Caco-2 (cell line): ENCODE measurements around the gene PMM2. TPM values are rescaled to one million over a fixed set of nuclear protein-coding genes. Genes with fewer than 3 reads are reported as not detected.

Experiments used
- BruUV-seq: library from RNA; stranded (reverse); fragments of 400-500 nt; replicated peaks from 2 replicates; lab custom pipeline; 2021; lab: Mats Ljungman, UMichigan
- CTCF ChIA-PET: fragments of 300-600 bp; sonication (Branson Sonifier 250); formaldehyde crosslinking; loops from one replicate; lab custom pipeline; 2022; ENCODE audit warnings: antibody characterized with exemption; lab: Charles Lee
- POLR2A ChIA-PET: fragments of 300-600 bp; sonication (Branson Sonifier 250); formaldehyde crosslinking; loops from one replicate; lab custom pipeline; 2022; ENCODE audit warnings: antibody characterized with exemption; lab: Charles Lee
- DNase-seq, 2 experiments: peaks; one replicate each; pipeline versions ENCODE4 v3.0.0 to v3.0.0-alpha.2; 2020 to 2022
- H3K27me3 ChIP-seq: replicated peaks from 2 replicates; pipeline ENCODE4 v1.6.0; 2011; ENCODE audit warnings: low read length; ENCODE audit not compliant: control insufficient read depth, insufficient read depth
- H3K36me3 ChIP-seq: 2 replicates; pipeline ENCODE4 v1.5.1; 2011; ENCODE audit warnings: low read length; ENCODE audit not compliant: control insufficient read depth, insufficient read depth
- H3K4me1 ChIP-seq: fragments of 250-450 bp; sonication (Bioruptor Pico); 2 replicates; pipeline ENCODE4 v1.5.1; 2020; ENCODE audit warnings: mild to moderate bottlenecking
- H3K4me3 ChIP-seq: 2 replicates; pipeline ENCODE4 v1.5.1; 2011; ENCODE audit warnings: low read depth, mild to moderate bottlenecking, control low read depth, low read length
- H3K9me3 ChIP-seq: fragments of 250-450 bp; sonication (Bioruptor Pico); 2 replicates; pipeline ENCODE4 v1.5.1; 2020; ENCODE audit warnings: mild to moderate bottlenecking, moderate library complexity
- H3K27ac Mint-ChIP-seq: one replicate; pipeline ENCODE4 v1.8.0; 2022; ENCODE audit warnings: mixed read lengths; ENCODE audit not compliant: unreplicated experiment
- H3K27me3 Mint-ChIP-seq: one replicate; pipeline ENCODE4 v1.8.0; 2022; ENCODE audit warnings: mixed read lengths; ENCODE audit not compliant: insufficient read depth, unreplicated experiment
- H3K36me3 Mint-ChIP-seq: one replicate; pipeline ENCODE4 v1.8.0; 2022; ENCODE audit warnings: mild to moderate bottlenecking, mixed read lengths; ENCODE audit not compliant: insufficient read depth, unreplicated experiment
- H3K4me1 Mint-ChIP-seq: one replicate; pipeline ENCODE4 v1.8.0; 2022; ENCODE audit warnings: low read depth, mixed read lengths; ENCODE audit not compliant: unreplicated experiment
- H3K4me3 Mint-ChIP-seq: one replicate; pipeline ENCODE4 v1.8.0; 2022; ENCODE audit warnings: mild to moderate bottlenecking, moderate library complexity, mixed read lengths; ENCODE audit not compliant: unreplicated experiment
- H3K9me3 Mint-ChIP-seq: one replicate; pipeline ENCODE4 v1.8.0; 2022; ENCODE audit warnings: mixed read lengths; ENCODE audit not compliant: unreplicated experiment
- intact Hi-C: fragments of 100-400 bp; cut with micrococcal nuclease; formaldehyde crosslinking; loops from one replicate; pipeline ENCODE4 v1.10.0; 2022; ENCODE audit not compliant: unreplicated experiment
- total RNA-seq: library from RNA; stranded (reverse); gene quantifications from 2 replicates; pipeline ENCODE4 v1.2.3, GENCODE V29; 2022
- TF ChIP-seq, protein P1 (sequence below), 2 experiments: fragments of 200-600 bp in 1 of 2; IDR thresholded peaks; 1 replicate in 1 of 2; 2 replicates in 1 of 2; pipeline versions ENCODE4 v1.5.1 to v1.8.0; 2011 to 2022; ENCODE audit warnings: antibody characterized with exemption in 1 of 2, control low read depth in 1 of 2, inconsistent platforms in 1 of 2, low read depth in 1 of 2, low read length in 1 of 2, mild to moderate bottlenecking in 1 of 2, moderate library complexity in 1 of 2; ENCODE audit not compliant: insufficient read depth in 1 of 2, severe bottlenecking in 1 of 2, unreplicated experiment in 1 of 2

The PMM2 gene
- total RNA-seq, 1 experiment from 2014 or later = 69.0 TPM

GRCh38 chr16:8768692-8769091, 28.9 kb upstream of the PMM2 start:
- POLR2A ChIA-PET = no interaction called here
- no peak for DNase-seq
- Histone ChIP-seq H3K4me1 (no peaks in the 10 kb centered on the region), H3K36me3 (no peaks in the 10 kb centered on the region), H3K4me3 (no peak overlapping the region), H3K9me3 (no peaks in the 10 kb centered on the region), H3K27me3 (no peaks in the 10 kb centered on the region)
- TF ChIP-seq, protein P1, sequence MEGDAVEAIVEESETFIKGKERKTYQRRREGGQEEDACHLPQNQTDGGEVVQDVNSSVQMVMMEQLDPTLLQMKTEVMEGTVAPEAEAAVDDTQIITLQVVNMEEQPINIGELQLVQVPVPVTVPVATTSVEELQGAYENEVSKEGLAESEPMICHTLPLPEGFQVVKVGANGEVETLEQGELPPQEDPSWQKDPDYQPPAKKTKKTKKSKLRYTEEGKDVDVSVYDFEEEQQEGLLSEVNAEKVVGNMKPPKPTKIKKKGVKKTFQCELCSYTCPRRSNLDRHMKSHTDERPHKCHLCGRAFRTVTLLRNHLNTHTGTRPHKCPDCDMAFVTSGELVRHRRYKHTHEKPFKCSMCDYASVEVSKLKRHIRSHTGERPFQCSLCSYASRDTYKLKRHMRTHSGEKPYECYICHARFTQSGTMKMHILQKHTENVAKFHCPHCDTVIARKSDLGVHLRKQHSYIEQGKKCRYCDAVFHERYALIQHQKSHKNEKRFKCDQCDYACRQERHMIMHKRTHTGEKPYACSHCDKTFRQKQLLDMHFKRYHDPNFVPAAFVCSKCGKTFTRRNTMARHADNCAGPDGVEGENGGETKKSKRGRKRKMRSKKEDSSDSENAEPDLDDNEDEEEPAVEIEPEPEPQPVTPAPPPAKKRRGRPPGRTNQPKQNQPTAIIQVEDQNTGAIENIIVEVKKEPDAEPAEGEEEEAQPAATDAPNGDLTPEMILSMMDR (IDR thresholded peaks at IDR 0.05; ENCODE audit: insufficient read depth in 1 of 2, low read depth in 1 of 2, low read length in 1 of 2, severe bottlenecking in 1 of 2, unreplicated experiment in 1 of 2) = no peak
- BruUV-seq = no TSS peak
- CTCF ChIA-PET = no interaction called here
- Mint-ChIP-seq H3K4me3 (no peak overlapping the region), H3K9me3 (no peaks in the 10 kb centered on the region), H3K4me1 (no peaks in the 10 kb centered on the region), H3K27ac (no peak overlapping the region), H3K36me3 (no peaks in the 10 kb centered on the region), H3K27me3 (no peaks in the 10 kb centered on the region)
- intact Hi-C loops = no loop called here

GRCh38 chr16:8773537-8773936, 24.1 kb upstream of the PMM2 start:
- no peak overlapping the region for H3K27ac Mint-ChIP-seq
- no peaks in the 10 kb centered on the region for H3K4me1 Mint-ChIP-seq
- H3K27me3 Mint-ChIP-seq = no peaks in the 10 kb centered on the region
- no peak for DNase-seq
- H3K4me3 Mint-ChIP-seq = no peak overlapping the region
- no peaks in the 10 kb centered on the region for H3K36me3 ChIP-seq
- no peak overlapping the region for H3K4me3 ChIP-seq
- intact Hi-C loops = no loop called here
- TF ChIP-seq, protein P1 (IDR thresholded peaks at IDR 0.05; ENCODE audit: insufficient read depth in 1 of 2, low read depth in 1 of 2, low read length in 1 of 2, severe bottlenecking in 1 of 2, unreplicated experiment in 1 of 2) = no peak
- ChIA-PET CTCF (no interaction called here), POLR2A (no interaction called here)
- no peaks in the 10 kb centered on the region for H3K9me3 ChIP-seq
- H3K27me3 ChIP-seq = no peaks in the 10 kb centered on the region
- no peaks in the 10 kb centered on the region for H3K4me1 ChIP-seq
- peaks cover 11% of the 10 kb centered on the region for H3K36me3 Mint-ChIP-seq
- no TSS peak for BruUV-seq
- no peaks in the 10 kb centered on the region for H3K9me3 Mint-ChIP-seq

DNA sequence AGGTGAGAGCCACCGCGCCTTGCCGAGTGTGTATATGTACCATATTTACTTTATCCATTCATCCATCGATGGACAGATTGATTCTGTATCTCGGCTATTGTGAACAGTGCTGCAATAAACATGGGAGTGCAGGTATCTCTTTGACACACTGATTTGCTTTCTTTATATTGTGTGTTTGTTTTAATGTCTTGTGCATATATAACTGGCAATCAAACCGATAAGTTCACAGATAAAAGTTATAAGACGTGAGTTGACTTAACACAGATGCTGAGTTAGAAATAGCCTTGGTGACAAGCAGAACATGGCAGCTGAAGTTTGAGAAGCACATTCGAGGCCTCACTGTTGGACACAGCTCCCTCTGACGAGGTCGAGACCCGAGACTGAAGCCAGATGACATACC, 23.4 kb upstream of the PMM2 start:
- H3K4me1 ChIP-seq = no peaks in the 10 kb centered on the region
- Mint-ChIP-seq H3K36me3 (peaks cover 11% of the 10 kb centered on the region), H3K27ac (no peak overlapping the region), H3K9me3 (no peaks in the 10 kb centered on the region), H3K4me1 (no peaks in the 10 kb centered on the region), H3K27me3 (no peaks in the 10 kb centered on the region), H3K4me3 (no peak overlapping the region)
- no peak overlapping the region for H3K4me3 ChIP-seq
- no peak for DNase-seq
- ChIA-PET CTCF (no interaction called here), POLR2A (no interaction called here)
- no peaks in the 10 kb centered on the region for H3K27me3 ChIP-seq
- TF ChIP-seq, protein P1 (IDR thresholded peaks at IDR 0.05; ENCODE audit: insufficient read depth in 1 of 2, low read depth in 1 of 2, low read length in 1 of 2, severe bottlenecking in 1 of 2, unreplicated experiment in 1 of 2) = no peak
- no TSS peak for BruUV-seq
- intact Hi-C loops = no loop called here
- no peaks in the 10 kb centered on the region for H3K36me3 ChIP-seq
- no peaks in the 10 kb centered on the region for H3K9me3 ChIP-seq
